H9 (cell line): ENCODE measurements around the gene TTLL1. TPM values are rescaled to one million over a fixed set of nuclear protein-coding genes. Genes with fewer than 3 reads are reported as not detected.

Experiments used
- DNase-seq: peaks from one replicate; pipeline ENCODE4 v3.0.0-alpha.2; 2017
- H2AFZ ChIP-seq: one replicate; pipeline ENCODE4 v1.6.1; 2013; ENCODE audit warnings: mild to moderate bottlenecking, low read length, control low read depth, moderate library complexity
- H2AK5ac ChIP-seq: 2 replicates; pipeline ENCODE4 v1.6.1; 2013; ENCODE audit warnings: low read length, control low read depth, mixed read lengths; ENCODE audit not compliant: insufficient read length
- H2BK120ac ChIP-seq: one replicate; pipeline ENCODE4 v1.6.1; 2013; ENCODE audit warnings: low read depth, mild to moderate bottlenecking, low read length, control low read depth, inconsistent platforms; ENCODE audit not compliant: poor library complexity, severe bottlenecking
- H2BK12ac ChIP-seq: 2 replicates; pipeline ENCODE4 v1.6.1; 2013; ENCODE audit warnings: low read length, control low read depth, mixed read lengths, low read depth; ENCODE audit not compliant: insufficient read length
- H2BK15ac ChIP-seq: 2 replicates; pipeline ENCODE4 v1.6.1; 2013; ENCODE audit warnings: low read depth, low read length, control low read depth
- H2BK20ac ChIP-seq: one replicate; pipeline ENCODE4 v1.6.1; 2013; ENCODE audit warnings: low read depth, mild to moderate bottlenecking, low read length, control low read depth, inconsistent platforms; ENCODE audit not compliant: poor library complexity, severe bottlenecking
- H2BK5ac ChIP-seq: 2 replicates; pipeline ENCODE4 v1.6.1; 2013; ENCODE audit warnings: low read length, control low read depth, mixed read lengths; ENCODE audit not compliant: insufficient read length
- H3K14ac ChIP-seq: 2 replicates; pipeline ENCODE4 v1.6.1; 2013; ENCODE audit warnings: low read length, control low read depth; ENCODE audit not compliant: insufficient read depth
- H3K18ac ChIP-seq: 2 replicates; pipeline ENCODE4 v1.6.1; 2013; ENCODE audit warnings: low read depth, mild to moderate bottlenecking, mixed read lengths, low read length, control low read depth; ENCODE audit not compliant: insufficient read length
- H3K23ac ChIP-seq: 2 replicates; pipeline ENCODE4 v1.6.1; 2013; ENCODE audit warnings: low read length, control low read depth, mixed read lengths, low read depth; ENCODE audit not compliant: insufficient read length
- H3K23me2 ChIP-seq: 2 replicates; pipeline ENCODE4 v1.6.1; 2013; ENCODE audit warnings: low read depth, mild to moderate bottlenecking, mixed read lengths, low read length, control low read depth; ENCODE audit not compliant: insufficient read length, poor library complexity, severe bottlenecking
- H3K27ac ChIP-seq: 2 replicates; pipeline ENCODE4 v1.5.1; 2013; ENCODE audit warnings: low read length, control low read depth, mixed read lengths, low read depth; ENCODE audit not compliant: insufficient read length
- H3K27me3 ChIP-seq: 2 replicates; pipeline ENCODE4 v1.6.1; 2013; ENCODE audit warnings: low read length, control low read depth, inconsistent platforms; ENCODE audit not compliant: insufficient read depth
- H3K4ac ChIP-seq: 2 replicates; pipeline ENCODE4 v1.6.1; 2013; ENCODE audit warnings: low read depth, mild to moderate bottlenecking, control low read depth, inconsistent platforms, low read length, moderate library complexity
- H3K4me1 ChIP-seq: 2 replicates; pipeline ENCODE4 v1.6.1; 2013; ENCODE audit warnings: low read length, control low read depth, inconsistent platforms; ENCODE audit not compliant: insufficient read depth
- H3K4me2 ChIP-seq: 2 replicates; pipeline ENCODE4 v1.6.1; 2013; ENCODE audit warnings: low read length, control low read depth, mixed read lengths; ENCODE audit not compliant: insufficient read length, insufficient read depth
- H3K56ac ChIP-seq: 2 replicates; pipeline ENCODE4 v1.6.1; 2013; ENCODE audit warnings: low read depth, mild to moderate bottlenecking, mixed read lengths, low read length, control low read depth; ENCODE audit not compliant: insufficient read length
- H3K79me1 ChIP-seq: 2 replicates; pipeline ENCODE4 v1.6.1; 2013; ENCODE audit warnings: low read depth, mild to moderate bottlenecking, moderate library complexity, low read length, control low read depth, inconsistent platforms; ENCODE audit not compliant: insufficient read depth, poor library complexity, severe bottlenecking
- H3K79me2 ChIP-seq: 2 replicates; pipeline ENCODE4 v1.6.1; 2013; ENCODE audit warnings: low read length, control low read depth, inconsistent platforms; ENCODE audit not compliant: insufficient read depth
- H3K9ac ChIP-seq: 2 replicates; pipeline ENCODE4 v1.6.1; 2013; ENCODE audit warnings: low read length, control low read depth, mixed read lengths; ENCODE audit not compliant: insufficient read length; ENCODE audit errors: extremely low read depth
- H3K9me3 ChIP-seq: one replicate; pipeline ENCODE4 v1.6.1; 2013; ENCODE audit warnings: low read depth, low read length, inconsistent platforms; ENCODE audit not compliant: control insufficient read depth
- H3T11ph ChIP-seq: one replicate; pipeline ENCODE4 v1.6.1; 2013; ENCODE audit warnings: mild to moderate bottlenecking, low read length, control low read depth, inconsistent platforms
- H4K20me1 ChIP-seq: one replicate; pipeline ENCODE4 v1.6.1; 2013; ENCODE audit not compliant: control insufficient read depth, insufficient read length, insufficient read depth
- H4K5ac ChIP-seq: 2 replicates; pipeline ENCODE4 v1.6.1; 2013; ENCODE audit warnings: low read depth, mild to moderate bottlenecking, mixed read lengths, low read length, control low read depth; ENCODE audit not compliant: insufficient read length
- H4K8ac ChIP-seq: replicated peaks from 2 replicates; pipeline ENCODE4 v1.6.1; 2013; ENCODE audit warnings: low read length, control low read depth, mixed read lengths, low read depth; ENCODE audit not compliant: insufficient read length
- H4K91ac ChIP-seq: 2 replicates; pipeline ENCODE4 v1.6.1; 2013; ENCODE audit warnings: low read depth, mild to moderate bottlenecking, moderate library complexity, mixed read lengths, low read length, control low read depth; ENCODE audit not compliant: insufficient read length
- H3K27ac Mint-ChIP-seq, 3 experiments: 2 replicates in 2 of 3; 3 replicates in 1 of 3; pipeline ENCODE4 v1.8.0; 2020 to 2021; ENCODE audit warnings: mixed read lengths in 3 of 3, mild to moderate bottlenecking in 1 of 3, moderate library complexity in 1 of 3
- H3K27me3 Mint-ChIP-seq: 2 replicates; pipeline ENCODE4 v1.8.0; 2021; ENCODE audit warnings: low read depth, mild to moderate bottlenecking, moderate library complexity, mixed read lengths
- H3K36me3 Mint-ChIP-seq, 3 experiments: 2 replicates in 2 of 3; 3 replicates in 1 of 3; pipeline ENCODE4 v1.8.0; 2020 to 2021; ENCODE audit warnings: low read depth in 3 of 3, mixed read lengths in 3 of 3; ENCODE audit not compliant: insufficient read depth in 1 of 3
- H3K4me1 Mint-ChIP-seq, 2 experiments: 2 replicates each; pipeline ENCODE4 v1.8.0; 2020; ENCODE audit warnings: mixed read lengths in 2 of 2
- H3K4me3 Mint-ChIP-seq, 2 experiments: 2 replicates in 1 of 2; 3 replicates in 1 of 2; pipeline ENCODE4 v1.8.0; 2020 to 2021; ENCODE audit warnings: mild to moderate bottlenecking in 2 of 2, mixed read lengths in 2 of 2, moderate library complexity in 1 of 2
- H3K9me3 Mint-ChIP-seq, 2 experiments: 2 replicates in 1 of 2; 3 replicates in 1 of 2; pipeline ENCODE4 v1.8.0; 2020; ENCODE audit warnings: mild to moderate bottlenecking in 2 of 2, mixed read lengths in 2 of 2, moderate library complexity in 1 of 2
- WGBS: extraction: QIAGEN DNeasy Blood & Tissue Kit; methylation state at CpG from one replicate; pipeline ENCODE4 v1.1.7; 2013; ENCODE audit warnings: missing lambda C conversion rate, low lambda C conversion rate, mixed read lengths; ENCODE audit not compliant: insufficient read length; ENCODE audit errors: extremely low coverage; 5-methylcytosine and 5-hydroxymethylcytosine counted together
- total RNA-seq: library from RNA; stranded (reverse); gene quantifications from 2 replicates; pipeline ENCODE4 v1.2.1, GENCODE V29; 2021
- TF ChIP-seq, protein P1 (sequence below): fragments of 200-600 bp; sonication (generic); conservative IDR thresholded peaks from 3 replicates; pipeline ENCODE4 v1.8.0; 2021; ENCODE audit warnings: antibody characterized with exemption, mild to moderate bottlenecking

Gene TTLL1
- total RNA-seq, 1 experiment from 2014 or later: 4.1 TPM

- peak; percentile 87 for DNase-seq
- no peak overlapping the region for H3K9ac ChIP-seq
- no peak overlapping the region for H3K4me3 Mint-ChIP-seq
- TF ChIP-seq, protein P1, sequence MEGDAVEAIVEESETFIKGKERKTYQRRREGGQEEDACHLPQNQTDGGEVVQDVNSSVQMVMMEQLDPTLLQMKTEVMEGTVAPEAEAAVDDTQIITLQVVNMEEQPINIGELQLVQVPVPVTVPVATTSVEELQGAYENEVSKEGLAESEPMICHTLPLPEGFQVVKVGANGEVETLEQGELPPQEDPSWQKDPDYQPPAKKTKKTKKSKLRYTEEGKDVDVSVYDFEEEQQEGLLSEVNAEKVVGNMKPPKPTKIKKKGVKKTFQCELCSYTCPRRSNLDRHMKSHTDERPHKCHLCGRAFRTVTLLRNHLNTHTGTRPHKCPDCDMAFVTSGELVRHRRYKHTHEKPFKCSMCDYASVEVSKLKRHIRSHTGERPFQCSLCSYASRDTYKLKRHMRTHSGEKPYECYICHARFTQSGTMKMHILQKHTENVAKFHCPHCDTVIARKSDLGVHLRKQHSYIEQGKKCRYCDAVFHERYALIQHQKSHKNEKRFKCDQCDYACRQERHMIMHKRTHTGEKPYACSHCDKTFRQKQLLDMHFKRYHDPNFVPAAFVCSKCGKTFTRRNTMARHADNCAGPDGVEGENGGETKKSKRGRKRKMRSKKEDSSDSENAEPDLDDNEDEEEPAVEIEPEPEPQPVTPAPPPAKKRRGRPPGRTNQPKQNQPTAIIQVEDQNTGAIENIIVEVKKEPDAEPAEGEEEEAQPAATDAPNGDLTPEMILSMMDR: peak; percentile 62
- no peaks in the 10 kb centered on the region for H3K27me3 Mint-ChIP-seq
- no peaks in the 10 kb centered on the region for H3K9me3 Mint-ChIP-seq
- no CpG with 5 or more reads among the region's 10 CpGs for WGBS
- no peak overlapping the region for H2AFZ ChIP-seq
- no peak overlapping the region for H3T11ph ChIP-seq
- no peak overlapping the region for H2AK5ac ChIP-seq
- no peaks in the 10 kb centered on the region for H3K79me1 ChIP-seq
- H4K8ac ChIP-seq: no peak overlapping the region
- no peak overlapping the region for H4K91ac ChIP-seq
- no peaks in the 10 kb centered on the region; a peak in 1 of 7 replicates for H3K36me3 Mint-ChIP-seq
- no peak overlapping the region for H3K4me2 ChIP-seq
- H3K27me3 ChIP-seq: no peaks in the 10 kb centered on the region
- H3K9me3 ChIP-seq: no peaks in the 10 kb centered on the region
- no peaks in the 10 kb centered on the region for H3K79me2 ChIP-seq
- no peak overlapping the region for H3K27ac Mint-ChIP-seq
- H3K23ac ChIP-seq: no peak overlapping the region
- no peak overlapping the region for H2BK20ac ChIP-seq
- no peak overlapping the region for H3K14ac ChIP-seq
- no peak overlapping the region for H3K4ac ChIP-seq
- H4K5ac ChIP-seq: no peak overlapping the region
- no peak overlapping the region for H2BK120ac ChIP-seq
- H3K4me1 Mint-ChIP-seq: peaks cover 0 to 7% of the 10 kb centered on the region in 2 experiments; a peak in 3 of 4 replicates
- H4K20me1 ChIP-seq: no peaks in the 10 kb centered on the region
- H3K4me1 ChIP-seq: no peaks in the 10 kb centered on the region
- H2BK5ac ChIP-seq: no peak overlapping the region
- no peak overlapping the region for H3K27ac ChIP-seq
- H2BK15ac ChIP-seq: no peak overlapping the region
- no peak overlapping the region for H3K18ac ChIP-seq
- H3K56ac ChIP-seq: no peak overlapping the region
- H2BK12ac ChIP-seq: no peak overlapping the region
- H3K23me2 ChIP-seq: no peaks in the 10 kb centered on the region
These were observed 38.2 kb downstream of the TTLL1 start for GRCh38 chr22:43050995-43051394.
